Natural killer cell (primary cell): ENCODE data around the gene C1orf50. TPM values are rescaled to one million over a fixed set of nuclear protein-coding genes. Genes with fewer than 3 reads are reported as not detected.

ENCODE experiments used
- ATAC-seq, 3 donors: fragments of 150-1000 bp in 2 of 3; fragments of 200-7000 bp in 1 of 3; cut with Tn5 transposase; 1 replicate in 1 of 3; 2 replicates in 2 of 3; pipeline ENCODE4 v1.10.0; 2021; ENCODE audit warnings: mild to moderate bottlenecking in 2 of 3, moderate library complexity in 2 of 3
- DNase-seq, 2 donors: peaks; one replicate each; pipeline versions ENCODE4 v3.0.0 to v3.0.0-alpha.2; 2013 to 2021; ENCODE audit warnings: mixed read lengths in 1 of 2
- H3K27ac ChIP-seq: one replicate; pipeline ENCODE4 v1.5.1; 2013; ENCODE audit warnings: mild to moderate bottlenecking, low read length
- H3K27me3 ChIP-seq: one replicate; pipeline ENCODE4 v1.6.1; 2013; ENCODE audit warnings: low read length; ENCODE audit not compliant: control insufficient read depth, insufficient read depth
- H3K36me3 ChIP-seq: one replicate; pipeline ENCODE4 v1.6.1; 2013; ENCODE audit warnings: low read length; ENCODE audit not compliant: control insufficient read depth, insufficient read depth
- H3K4me1 ChIP-seq: one replicate; pipeline ENCODE4 v1.6.1; 2013; ENCODE audit warnings: low read length; ENCODE audit not compliant: control insufficient read depth, insufficient read depth
- H3K4me3 ChIP-seq: one replicate; pipeline ENCODE4 v1.5.1; 2013; ENCODE audit warnings: low read length
- H3K9me3 ChIP-seq: one replicate; pipeline ENCODE4 v1.6.1; 2013; ENCODE audit warnings: low read length; ENCODE audit not compliant: control insufficient read depth, insufficient read depth
- H3K27ac Mint-ChIP-seq, 2 donors: one replicate each; pipeline ENCODE4 v1.8.0; 2022; ENCODE audit warnings: mild to moderate bottlenecking in 2 of 2, mixed read lengths in 2 of 2, moderate library complexity in 1 of 2
- H3K27me3 Mint-ChIP-seq, 2 donors: one replicate each; pipeline ENCODE4 v1.8.0; 2022; ENCODE audit warnings: low read depth in 2 of 2, mixed read lengths in 2 of 2
- H3K36me3 Mint-ChIP-seq: one replicate; pipeline ENCODE4 v1.8.0; 2022; ENCODE audit warnings: mixed read lengths
- H3K4me1 Mint-ChIP-seq, 2 donors: one replicate each; pipeline ENCODE4 v1.8.0; 2022; ENCODE audit warnings: mixed read lengths in 2 of 2
- H3K4me3 Mint-ChIP-seq: one replicate; pipeline ENCODE4 v1.8.0; 2022; ENCODE audit warnings: mild to moderate bottlenecking, moderate library complexity, mixed read lengths
- H3K9me3 Mint-ChIP-seq, 2 donors: one replicate each; pipeline ENCODE4 v1.8.0; 2022; ENCODE audit warnings: mixed read lengths in 2 of 2
- WGBS: methylation state at CpG from one replicate; pipeline ENCODE4 v1.1.7; 2013; ENCODE audit warnings: missing lambda C conversion rate; ENCODE audit not compliant: insufficient coverage; 5-methylcytosine and 5-hydroxymethylcytosine counted together
- intact Hi-C: fragments of 100-400 bp; cut with micrococcal nuclease; formaldehyde crosslinking; loops from one replicate; pipeline ENCODE4 v1.14.2; 2022
- total RNA-seq, 4 donors: library from RNA; stranded (reverse); fragments of 120-200 nt in 1 of 4; gene quantifications; one replicate each; pipeline versions ENCODE4 v1.2.3 to v1.2.4, GENCODE V29; 2013 to 2022
- TF ChIP-seq, protein P1 (sequence below): fragments of 200-600 bp; IDR thresholded peaks from one replicate; pipeline ENCODE4 v1.8.0; 2022; ENCODE audit warnings: antibody characterized with exemption

The C1orf50 gene
- total RNA-seq, 3 donors from 2014 or later (not counting 1 experiment from before 2014, with no cell fraction given) = 10.1 to 17.1 (median 12.7) TPM

DNA sequence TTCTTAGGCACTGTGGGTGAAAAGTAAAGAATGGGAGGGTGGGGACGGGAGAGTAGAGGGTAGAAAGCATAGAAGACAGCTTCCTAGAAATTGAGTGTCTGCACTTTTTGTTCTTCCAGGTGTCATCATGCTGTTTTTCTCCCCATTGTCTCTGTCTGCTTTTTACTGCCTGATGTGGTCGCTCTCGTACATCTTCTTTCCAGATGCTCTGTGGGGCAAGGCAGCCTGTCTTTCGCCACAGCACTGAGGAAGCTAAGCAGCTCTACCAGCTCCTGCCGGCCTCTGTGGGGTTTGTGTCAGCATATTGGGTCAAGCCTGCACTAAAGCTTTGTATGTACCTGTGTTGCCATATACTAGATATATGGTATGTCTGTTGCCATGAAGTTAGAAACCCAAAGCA, 30.9 kb downstream of the C1orf50 start:
- Histone ChIP-seq H3K4me3 (no peak overlapping the region), H3K27ac (no peak overlapping the region), H3K27me3 (no peaks in the 10 kb centered on the region), H3K36me3 (no peaks in the 10 kb centered on the region), H3K9me3 (no peaks in the 10 kb centered on the region), H3K4me1 (no peaks in the 10 kb centered on the region)
- no peaks in the 10 kb centered on the region for H3K27me3 Mint-ChIP-seq
- DNase-seq (no peak), ATAC-seq (no peak)
- intact Hi-C loops = no loop called here
- TF ChIP-seq, protein P1, sequence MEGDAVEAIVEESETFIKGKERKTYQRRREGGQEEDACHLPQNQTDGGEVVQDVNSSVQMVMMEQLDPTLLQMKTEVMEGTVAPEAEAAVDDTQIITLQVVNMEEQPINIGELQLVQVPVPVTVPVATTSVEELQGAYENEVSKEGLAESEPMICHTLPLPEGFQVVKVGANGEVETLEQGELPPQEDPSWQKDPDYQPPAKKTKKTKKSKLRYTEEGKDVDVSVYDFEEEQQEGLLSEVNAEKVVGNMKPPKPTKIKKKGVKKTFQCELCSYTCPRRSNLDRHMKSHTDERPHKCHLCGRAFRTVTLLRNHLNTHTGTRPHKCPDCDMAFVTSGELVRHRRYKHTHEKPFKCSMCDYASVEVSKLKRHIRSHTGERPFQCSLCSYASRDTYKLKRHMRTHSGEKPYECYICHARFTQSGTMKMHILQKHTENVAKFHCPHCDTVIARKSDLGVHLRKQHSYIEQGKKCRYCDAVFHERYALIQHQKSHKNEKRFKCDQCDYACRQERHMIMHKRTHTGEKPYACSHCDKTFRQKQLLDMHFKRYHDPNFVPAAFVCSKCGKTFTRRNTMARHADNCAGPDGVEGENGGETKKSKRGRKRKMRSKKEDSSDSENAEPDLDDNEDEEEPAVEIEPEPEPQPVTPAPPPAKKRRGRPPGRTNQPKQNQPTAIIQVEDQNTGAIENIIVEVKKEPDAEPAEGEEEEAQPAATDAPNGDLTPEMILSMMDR = no peak
- no peaks in the 10 kb centered on the region for H3K9me3 Mint-ChIP-seq
- WGBS = 87% methylated on average over 5 of the region's 5 CpGs
- no peak overlapping the region for H3K4me3 Mint-ChIP-seq
- H3K27ac Mint-ChIP-seq = no peak overlapping the region
- no peaks in the 10 kb centered on the region for H3K36me3 Mint-ChIP-seq
- no peaks in the 10 kb centered on the region for H3K4me1 Mint-ChIP-seq

DNA sequence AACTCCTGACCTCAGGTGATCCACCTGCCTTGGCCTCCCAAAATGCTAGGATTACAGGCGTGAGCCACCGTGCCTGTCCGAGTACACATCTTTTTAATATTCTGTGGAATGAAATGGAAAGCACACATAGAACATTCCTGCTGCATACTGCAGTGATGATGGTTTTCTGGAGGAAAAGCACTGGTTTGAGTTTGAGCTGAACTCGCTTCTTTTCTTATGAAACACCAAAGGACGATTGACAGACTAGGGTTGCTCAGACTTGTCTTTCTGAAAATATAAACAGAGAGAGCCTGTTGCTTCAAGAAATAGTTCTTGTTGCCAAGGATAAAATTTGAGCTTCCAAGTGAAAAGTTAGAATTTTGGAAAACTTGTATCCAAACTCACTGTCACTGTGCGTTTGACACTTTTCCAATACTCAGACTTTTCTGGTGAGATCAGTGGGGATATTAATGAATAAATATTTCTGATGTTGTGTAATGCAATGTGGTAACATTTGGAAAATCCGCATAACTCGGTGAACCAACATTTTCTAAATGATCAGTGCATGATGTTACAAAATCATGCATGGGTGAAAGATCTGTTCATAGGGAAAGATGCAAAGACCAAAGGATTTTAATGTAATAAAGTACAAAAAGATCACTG, 34.9 kb downstream of the C1orf50 start:
- Histone ChIP-seq H3K9me3 (no peaks in the 10 kb centered on the region), H3K4me3 (no peak overlapping the region), H3K36me3 (no peaks in the 10 kb centered on the region), H3K27ac (no peak overlapping the region), H3K27me3 (no peaks in the 10 kb centered on the region), H3K4me1 (no peaks in the 10 kb centered on the region)
- ATAC-seq (no peak), DNase-seq (no peak)
- intact Hi-C loops = no loop called here
- WGBS = 94% methylated on average over 7 of the region's 8 CpGs
- no peaks in the 10 kb centered on the region for H3K4me1 Mint-ChIP-seq
- H3K36me3 Mint-ChIP-seq = no peaks in the 10 kb centered on the region
- H3K4me3 Mint-ChIP-seq = no peak overlapping the region
- TF ChIP-seq, protein P1 = no peak
- H3K27me3 Mint-ChIP-seq = no peaks in the 10 kb centered on the region
- H3K27ac Mint-ChIP-seq = no peak overlapping the region
- no peaks in the 10 kb centered on the region for H3K9me3 Mint-ChIP-seq

DNA sequence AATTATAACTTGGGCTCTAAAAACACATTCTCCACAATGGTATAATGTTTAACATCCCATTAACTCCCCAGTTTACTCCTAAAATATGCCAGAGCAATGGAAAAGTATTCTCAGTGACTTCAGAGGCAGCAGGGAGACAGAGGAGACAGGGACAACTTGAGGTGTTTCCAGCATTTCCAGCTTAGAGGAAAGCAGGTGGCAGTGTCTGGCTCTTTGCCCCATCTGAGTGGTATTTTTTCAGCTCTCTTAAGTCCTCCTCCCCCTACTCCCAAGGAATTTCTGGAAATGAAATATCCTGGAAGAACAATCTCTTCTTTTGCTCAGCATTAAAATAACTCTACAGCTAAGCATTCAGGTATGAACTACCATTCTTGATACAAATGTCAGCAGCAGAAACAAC, 39.1 kb downstream of the C1orf50 start:
- ATAC-seq (no peak), DNase-seq (no peak)
- H3K9me3 Mint-ChIP-seq = no peaks in the 10 kb centered on the region
- Histone ChIP-seq H3K27me3 (no peaks in the 10 kb centered on the region), H3K4me1 (no peaks in the 10 kb centered on the region), H3K9me3 (no peaks in the 10 kb centered on the region), H3K36me3 (no peaks in the 10 kb centered on the region), H3K4me3 (no peak overlapping the region), H3K27ac (no peak overlapping the region)
- TF ChIP-seq, protein P1 = no peak
- no peaks in the 10 kb centered on the region for H3K36me3 Mint-ChIP-seq
- peaks cover 6% of the 10 kb centered on the region in 2 donors for H3K4me1 Mint-ChIP-seq
- H3K4me3 Mint-ChIP-seq = no peak overlapping the region
- no peak overlapping the region for H3K27ac Mint-ChIP-seq
- no peaks in the 10 kb centered on the region for H3K27me3 Mint-ChIP-seq
- intact Hi-C loops = no loop called here

DNA sequence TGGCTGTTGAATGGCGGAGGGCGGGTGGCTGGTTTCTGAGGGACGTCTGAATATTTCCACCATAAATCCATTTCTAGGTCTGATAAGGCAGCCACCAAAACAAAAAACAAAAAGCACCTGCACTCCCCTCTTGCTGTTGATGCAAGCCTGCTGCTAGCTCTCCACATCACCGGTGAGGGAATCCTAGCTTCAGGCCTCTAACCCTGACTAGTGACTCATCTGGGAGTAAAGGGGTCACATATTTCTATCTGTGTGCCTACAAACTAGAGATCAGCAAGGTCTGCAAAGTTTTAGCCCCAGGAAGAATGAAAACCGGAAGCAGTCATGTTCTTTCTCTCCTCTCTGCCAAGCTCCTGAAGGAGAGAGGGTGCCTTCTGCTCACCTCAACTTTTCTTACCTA, 39.5 kb downstream of the C1orf50 start:
- no peak for ATAC-seq
- TF ChIP-seq, protein P1 = no peak
- Mint-ChIP-seq H3K27me3 (no peaks in the 10 kb centered on the region), H3K27ac (no peak overlapping the region), H3K36me3 (no peaks in the 10 kb centered on the region), H3K4me1 (peaks cover 6 to 9% of the 10 kb centered on the region in 2 donors), H3K4me3 (no peak overlapping the region), H3K9me3 (no peaks in the 10 kb centered on the region)
- Histone ChIP-seq H3K27ac (no peak overlapping the region), H3K4me3 (no peak overlapping the region), H3K4me1 (no peaks in the 10 kb centered on the region), H3K36me3 (no peaks in the 10 kb centered on the region), H3K9me3 (no peaks in the 10 kb centered on the region), H3K27me3 (no peaks in the 10 kb centered on the region)
- no peak for DNase-seq
- WGBS = 97% methylated on average over 5 of the region's 5 CpGs
- intact Hi-C loops = no loop called here
